HUES64 (cell line): Measurements from ENCODE around the gene SLC25A46.
"Not testable (repeated sequence)": the region's sequence is repeated elsewhere in the genome, so short reads cannot be mapped to it uniquely, and the experiment has no call there.

Experiments
- H3K27ac ChIP-seq: 2 replicates; pipeline ENCODE4 v1.7.0; 2013; ENCODE audit warnings: low read depth, low read length, inconsistent platforms
- H3K27me3 ChIP-seq: 2 replicates; pipeline ENCODE4 v1.6.1; 2013; ENCODE audit warnings: mild to moderate bottlenecking, low read length; ENCODE audit not compliant: insufficient read depth
- H3K36me3 ChIP-seq: 2 replicates; pipeline ENCODE4 v1.6.1; 2013; ENCODE audit warnings: mild to moderate bottlenecking, low read length; ENCODE audit not compliant: insufficient read depth
- H3K4me1 ChIP-seq: 2 replicates; pipeline ENCODE4 v1.6.1; 2013; ENCODE audit warnings: mild to moderate bottlenecking, low read length, moderate library complexity; ENCODE audit not compliant: insufficient read depth
- H3K4me3 ChIP-seq: 2 replicates; pipeline ENCODE4 v1.5.1; 2013; ENCODE audit warnings: mild to moderate bottlenecking, low read length, moderate library complexity
- H3K9ac ChIP-seq: 2 replicates; pipeline ENCODE4 v1.6.1; 2013; ENCODE audit warnings: mild to moderate bottlenecking, low read depth, low read length
- H3K9me3 ChIP-seq: 2 replicates; pipeline ENCODE4 v1.6.1; 2013; ENCODE audit warnings: low read depth, low read length; ENCODE audit not compliant: insufficient read depth
- WGBS: fragments of 150-250, 120-280 bp; methylation state at CpG from one replicate; pipeline ENCODE4 v1.1.7; 2013; ENCODE audit warnings: missing lambda C conversion rate; 5-methylcytosine and 5-hydroxymethylcytosine counted together

Gene SLC25A46

DNA sequence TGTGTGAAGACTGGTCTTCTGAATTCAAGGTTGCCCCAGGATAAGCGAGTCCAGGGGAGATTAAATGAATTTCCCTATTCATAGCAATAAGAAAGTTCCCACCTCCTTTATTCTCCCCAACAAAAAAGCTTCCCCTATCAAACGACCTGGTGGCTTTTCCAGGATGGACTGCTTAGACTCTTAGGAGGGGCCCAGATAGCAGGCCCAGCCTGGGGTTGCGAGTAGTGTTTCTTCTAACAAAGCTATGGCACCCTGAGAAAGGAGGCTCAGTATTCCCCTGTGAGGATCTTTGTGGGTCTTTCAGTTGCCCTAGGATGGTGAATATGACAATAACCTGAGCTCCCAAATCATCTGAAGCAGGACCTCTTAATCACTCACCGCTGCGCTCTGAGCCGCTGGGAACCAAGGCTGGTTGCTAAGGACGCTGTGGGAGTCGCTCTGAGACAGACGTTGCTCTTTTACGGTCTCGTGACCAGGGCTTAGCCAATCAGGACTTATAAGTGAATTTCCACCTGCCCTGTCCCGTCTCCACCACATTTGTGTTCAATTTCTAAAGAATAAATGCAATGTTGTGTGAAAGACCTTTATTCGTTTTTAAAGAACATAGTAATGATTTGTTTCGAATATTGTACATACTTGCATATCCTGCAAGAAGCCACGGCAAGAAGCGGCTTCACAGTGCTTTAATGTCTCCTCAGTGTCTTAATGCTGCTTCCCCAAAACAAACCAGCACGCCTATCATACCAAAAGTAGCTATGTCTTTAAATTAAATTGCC lies 12.4 kb upstream of the SLC25A46 start, which contains the start of gene TMEM232:
TSS of gene TMEM232 (minus strand) at position 423 of the 776 bp plus-strand sequence. CDS start 59,319 bp downstream, outside the sequence.
- H3K27me3 ChIP-seq: no peaks in the 10 kb centered on the region
- no peak within 1 kb of the TSS for H3K27ac ChIP-seq
- WGBS: 71% methylated on average over 17 of the region's 17 CpGs
- no peaks in the 10 kb centered on the region for H3K36me3 ChIP-seq
- peak within 1 kb of the TSS; percentile 65 for H3K4me3 ChIP-seq
- no peaks in the 10 kb centered on the region for H3K9me3 ChIP-seq
- H3K9ac ChIP-seq: 0 out of 2 replicates have a peak within 1 kb of the TSS, but pooled peaks have one; percentile 22
- H3K4me1 ChIP-seq: no peaks in the 10 kb centered on the region

GRCh38 chr5:110727025-110727314 lies 11.8 kb upstream of the SLC25A46 start:
- Histone ChIP-seq H3K4me1 (no peaks in the 10 kb centered on the region), H3K4me3 (peak overlapping the region; percentile 65), H3K27me3 (no peaks in the 10 kb centered on the region), H3K9me3 (no peaks in the 10 kb centered on the region), H3K9ac (no peak overlapping the region), H3K36me3 (no peaks in the 10 kb centered on the region), H3K27ac (no peak overlapping the region)
- WGBS: 86% methylated on average over 2 of the region's 5 CpGs

GRCh38 chr5:110731499-110731898 lies 7.3 kb upstream of the SLC25A46 start:
- not testable (repeated sequence) for H3K27ac ChIP-seq, H3K36me3 ChIP-seq, H3K9ac ChIP-seq, H3K4me3 ChIP-seq, H3K4me1 ChIP-seq, H3K9me3 ChIP-seq
- peaks cover 26% of the 10 kb centered on the region; the same call in 1 of the 2 replicates for H3K27me3 ChIP-seq
- 90% methylated on average over 2 of the region's 2 CpGs for WGBS

DNA sequence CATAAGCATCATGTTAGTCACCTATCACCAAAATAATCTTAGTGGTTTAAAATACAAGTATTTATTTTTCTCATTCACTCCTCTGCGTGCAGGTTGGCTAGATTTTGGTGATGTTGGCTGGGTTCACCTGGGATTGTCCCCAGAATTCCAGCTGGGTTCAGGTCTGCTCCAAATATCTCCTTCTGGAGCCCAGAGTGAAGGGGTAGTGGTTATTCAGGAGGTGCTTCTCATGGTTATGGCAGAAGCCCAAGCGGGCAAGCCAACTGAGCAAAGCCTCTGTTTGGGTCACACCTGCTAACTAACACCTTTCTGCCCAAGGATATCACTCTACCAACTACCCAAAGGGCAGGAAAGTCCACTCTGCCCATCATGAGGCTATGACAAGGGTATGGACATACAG lies 4.7 kb upstream of the SLC25A46 start:
- Histone ChIP-seq H3K4me1 (no peaks in the 10 kb centered on the region), H3K9ac (no peak overlapping the region), H3K9me3 (no peaks in the 10 kb centered on the region), H3K4me3 (no peak overlapping the region), H3K27me3 (peaks cover 37% of the 10 kb centered on the region; the same call in 1 of the 2 replicates), H3K27ac (no peak overlapping the region), H3K36me3 (no peaks in the 10 kb centered on the region)
- WGBS: 88% methylated on average over 2 of the region's 2 CpGs

GRCh38 chr5:110735556-110735955 lies 3.3 kb upstream of the SLC25A46 start:
- Histone ChIP-seq H3K27ac (no peak overlapping the region), H3K4me3 (no peak overlapping the region), H3K9ac (no peak overlapping the region), H3K9me3 (no peaks in the 10 kb centered on the region), H3K27me3 (peaks cover 37% of the 10 kb centered on the region; the same call in 1 of the 2 replicates), H3K4me1 (no peaks in the 10 kb centered on the region), H3K36me3 (no peaks in the 10 kb centered on the region)
- WGBS: 64% methylated on average over 1 of the region's 1 CpG

DNA sequence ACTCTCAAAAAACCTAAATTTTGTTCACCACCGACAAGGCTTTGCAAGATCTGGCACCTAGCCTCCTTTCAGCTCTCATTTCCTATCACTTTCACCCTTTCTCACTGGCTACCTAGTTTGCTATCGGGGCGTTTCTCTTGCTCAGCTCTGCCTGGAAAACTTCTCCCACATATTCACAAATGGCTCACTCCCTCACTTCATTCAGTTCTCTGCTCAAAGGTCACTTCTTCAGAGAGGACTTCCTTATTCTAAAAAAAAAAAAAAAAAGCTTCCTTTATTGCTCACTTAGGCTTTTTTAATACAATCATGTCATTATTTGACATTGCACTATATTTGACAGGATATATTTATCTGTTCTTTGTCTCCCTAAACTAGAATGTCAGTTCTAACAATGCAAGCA lies 2.1 kb upstream of the SLC25A46 start:
- no peak overlapping the region for H3K27ac ChIP-seq
- WGBS: 84% methylated on average over 3 of the region's 3 CpGs
- no peak overlapping the region for H3K4me3 ChIP-seq
- H3K36me3 ChIP-seq: no peaks in the 10 kb centered on the region
- H3K27me3 ChIP-seq: peaks cover 37% of the 10 kb centered on the region; the same call in 1 of the 2 replicates
- no peaks in the 10 kb centered on the region for H3K9me3 ChIP-seq
- no peaks in the 10 kb centered on the region for H3K4me1 ChIP-seq
- no peak overlapping the region for H3K9ac ChIP-seq

- Histone ChIP-seq H3K27ac (no peak overlapping the region), H3K9me3 (no peaks in the 10 kb centered on the region), H3K4me1 (no peaks in the 10 kb centered on the region), H3K27me3 (peaks cover 37% of the 10 kb centered on the region; the same call in 1 of the 2 replicates), H3K36me3 (peaks cover 5% of the 10 kb centered on the region; the same call in 1 of the 2 replicates), H3K9ac (peak overlapping the region; percentile 50), H3K4me3 (peak overlapping the region; percentile 79)
- 1% methylated on average over 14 of the region's 14 CpGs for whole genome bisulfite sequencing
Observed at GRCh38 chr5:110738503-110738811, 350 bp upstream of the SLC25A46 start.

DNA sequence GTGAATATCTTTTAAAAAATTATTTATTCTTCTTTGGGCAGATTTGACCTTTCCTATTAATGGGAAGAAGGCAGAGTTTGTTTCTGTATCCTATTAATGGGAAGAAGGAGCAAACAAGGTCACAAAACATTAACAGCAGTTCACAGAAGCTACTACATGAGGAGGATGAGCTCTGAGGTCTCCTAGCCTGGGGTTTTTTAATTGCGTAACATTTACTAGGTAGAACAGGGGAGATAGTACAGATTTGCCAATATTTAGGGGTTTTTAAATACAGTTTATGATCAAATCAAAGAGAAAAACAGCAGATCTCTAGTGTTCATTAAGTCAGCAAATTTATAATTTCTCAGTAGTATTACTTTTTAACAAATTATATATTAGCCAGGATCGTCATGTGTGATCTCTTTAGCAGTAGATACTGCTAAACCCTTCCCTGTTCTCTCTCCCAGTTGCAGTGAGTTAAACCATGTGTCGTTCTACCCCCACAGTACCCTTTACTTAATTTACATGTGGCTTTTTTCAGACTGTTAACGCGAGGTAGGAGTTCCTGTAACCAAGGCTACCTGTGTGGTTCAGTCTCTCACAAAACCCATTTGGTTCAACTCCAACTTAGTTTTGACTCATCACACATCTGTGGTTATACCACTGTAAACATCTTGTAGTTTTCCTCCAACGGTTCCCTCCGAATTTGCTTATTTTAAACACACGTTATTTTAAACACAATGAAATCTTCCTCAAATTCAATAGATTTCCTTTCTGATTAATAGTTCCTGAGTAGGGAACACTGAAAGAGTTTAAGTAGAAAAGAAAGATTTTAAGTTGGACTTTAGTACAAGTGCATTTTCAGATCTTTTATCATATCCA lies 13.3 kb downstream of the SLC25A46 start:
- peaks cover 33% of the 10 kb centered on the region for H3K36me3 ChIP-seq
- H3K9me3 ChIP-seq: no peaks in the 10 kb centered on the region
- WGBS: 79% methylated on average over 8 of the region's 8 CpGs
- no peak overlapping the region for H3K4me3 ChIP-seq
- no peaks in the 10 kb centered on the region for H3K27me3 ChIP-seq
- 0 out of 2 replicates have a peak, but pooled peaks cover 3% of the 10 kb centered on the region for H3K4me1 ChIP-seq
- H3K9ac ChIP-seq: no peak overlapping the region
- H3K27ac ChIP-seq: no peak overlapping the region

DNA sequence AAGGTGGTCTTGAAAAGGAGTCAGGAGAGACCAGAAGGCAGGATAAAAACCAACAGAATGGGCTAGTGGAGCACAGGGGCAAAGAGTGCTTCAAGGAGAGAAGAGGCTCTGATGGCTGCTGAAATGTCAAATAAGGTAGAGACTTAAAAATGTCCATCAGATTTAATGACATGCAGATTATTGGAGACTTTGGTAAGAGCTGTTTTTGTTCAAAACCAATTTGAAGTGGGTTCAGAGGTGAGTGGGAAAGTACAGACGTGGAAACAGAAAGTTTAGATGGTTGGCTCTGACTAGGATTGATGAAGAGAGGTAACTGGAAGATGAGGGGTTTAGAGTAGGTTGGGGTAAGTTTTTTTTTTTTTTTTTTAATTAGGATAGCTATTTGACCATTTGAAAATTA lies 14.1 kb downstream of the SLC25A46 start:
- Histone ChIP-seq H3K27ac (no peak overlapping the region), H3K27me3 (no peaks in the 10 kb centered on the region), H3K9me3 (no peaks in the 10 kb centered on the region), H3K4me3 (no peak overlapping the region), H3K4me1 (0 out of 2 replicates have a peak, but pooled peaks cover 3% of the 10 kb centered on the region), H3K36me3 (peaks cover 36% of the 10 kb centered on the region), H3K9ac (no peak overlapping the region; the same call in 1 of the 2 replicates)
- 90% methylated on average over 1 of the region's 1 CpG for WGBS

DNA sequence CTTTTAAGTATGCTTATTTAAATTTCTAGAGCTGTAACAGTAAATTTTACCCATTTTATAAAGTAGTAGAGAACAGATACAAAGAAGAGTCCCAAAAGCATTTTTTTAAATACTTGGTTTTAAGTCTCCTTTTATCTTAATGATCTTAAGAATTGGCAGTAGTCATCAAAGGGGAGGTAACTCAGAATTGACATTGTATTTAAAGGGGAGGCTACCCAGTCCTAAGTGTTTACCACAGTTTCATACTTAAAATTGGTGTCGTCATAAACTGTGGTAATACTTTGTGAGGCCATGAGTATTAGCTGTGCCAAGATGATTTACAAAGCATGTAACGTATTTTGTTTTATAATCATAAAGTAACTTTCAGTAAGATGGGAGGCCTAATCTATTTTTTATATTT lies 14.8 kb downstream of the SLC25A46 start:
- Histone ChIP-seq H3K36me3 (peaks cover 33% of the 10 kb centered on the region), H3K27ac (no peak overlapping the region), H3K4me3 (no peak overlapping the region), H3K9ac (no peak overlapping the region), H3K9me3 (no peaks in the 10 kb centered on the region), H3K4me1 (0 out of 2 replicates have a peak, but pooled peaks cover 3% of the 10 kb centered on the region), H3K27me3 (no peaks in the 10 kb centered on the region)
- 88% methylated on average over 2 of the region's 2 CpGs for WGBS

DNA sequence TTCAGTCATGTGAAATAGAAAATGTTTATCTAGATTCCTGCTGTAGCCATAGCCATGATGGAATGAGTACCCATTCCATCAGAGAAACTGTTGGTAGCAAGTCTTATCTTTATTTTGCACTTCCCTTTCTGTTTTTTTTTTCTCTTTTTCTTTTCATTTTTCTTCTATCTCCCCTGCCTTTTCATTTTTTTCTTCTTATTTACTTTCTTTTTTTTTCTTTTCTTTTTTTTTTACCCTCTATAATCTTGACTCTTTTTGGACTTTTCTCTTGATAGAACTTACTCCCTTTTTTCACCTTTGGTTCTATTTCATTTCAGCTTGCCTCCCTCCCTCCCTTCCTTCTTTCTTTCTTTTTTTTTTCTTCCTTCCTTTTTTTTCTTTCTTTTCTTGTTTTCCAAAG lies 15.4 kb downstream of the SLC25A46 start:
- H3K4me1 ChIP-seq: 0 out of 2 replicates have a peak, but pooled peaks cover 3% of the 10 kb centered on the region
- H3K36me3 ChIP-seq: peaks cover 33% of the 10 kb centered on the region

More for the DNA sequence above, 15.4 kb downstream of the SLC25A46 start:
- H3K9ac ChIP-seq: no peak overlapping the region
- H3K27ac ChIP-seq: no peak overlapping the region
- no peaks in the 10 kb centered on the region for H3K27me3 ChIP-seq
- no peaks in the 10 kb centered on the region for H3K9me3 ChIP-seq
- H3K4me3 ChIP-seq: no peak overlapping the region
